Upper lobe of left lung (tissue), 4 donors: ENCODE measurements around the gene ITSN1.

Experiments
- POLR2AphosphoS5 ChIP-seq, 2 donors: sonication (generic); formaldehyde crosslinking; IDR thresholded peaks; one replicate each; pipeline ENCODE4 v1.5.1; 2017; ENCODE audit warnings: antibody characterized with exemption in 2 of 2
- TF ChIP-seq, protein P1 (sequence below), 6 experiments: fragments of 450-650 bp in 4 of 6; fragments of 200-600 bp in 2 of 6; sonication (generic) in 2 of 6; IDR thresholded peaks; one replicate each; pipeline ENCODE4 v1.5.1; 2016 to 2019; ENCODE audit warnings: antibody characterized with exemption in 6 of 6

GRCh38 chr21:33680870-33681269 lies 38.6 kb downstream of the ITSN1 start:
- TF ChIP-seq, protein P1, sequence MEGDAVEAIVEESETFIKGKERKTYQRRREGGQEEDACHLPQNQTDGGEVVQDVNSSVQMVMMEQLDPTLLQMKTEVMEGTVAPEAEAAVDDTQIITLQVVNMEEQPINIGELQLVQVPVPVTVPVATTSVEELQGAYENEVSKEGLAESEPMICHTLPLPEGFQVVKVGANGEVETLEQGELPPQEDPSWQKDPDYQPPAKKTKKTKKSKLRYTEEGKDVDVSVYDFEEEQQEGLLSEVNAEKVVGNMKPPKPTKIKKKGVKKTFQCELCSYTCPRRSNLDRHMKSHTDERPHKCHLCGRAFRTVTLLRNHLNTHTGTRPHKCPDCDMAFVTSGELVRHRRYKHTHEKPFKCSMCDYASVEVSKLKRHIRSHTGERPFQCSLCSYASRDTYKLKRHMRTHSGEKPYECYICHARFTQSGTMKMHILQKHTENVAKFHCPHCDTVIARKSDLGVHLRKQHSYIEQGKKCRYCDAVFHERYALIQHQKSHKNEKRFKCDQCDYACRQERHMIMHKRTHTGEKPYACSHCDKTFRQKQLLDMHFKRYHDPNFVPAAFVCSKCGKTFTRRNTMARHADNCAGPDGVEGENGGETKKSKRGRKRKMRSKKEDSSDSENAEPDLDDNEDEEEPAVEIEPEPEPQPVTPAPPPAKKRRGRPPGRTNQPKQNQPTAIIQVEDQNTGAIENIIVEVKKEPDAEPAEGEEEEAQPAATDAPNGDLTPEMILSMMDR (IDR thresholded peaks at IDR 0.05): no peak
- no peak for TF ChIP-seq POLR2AphosphoS5 (IDR thresholded peaks at IDR 0.05)
